RWPE2 (cell line): ENCODE measurements around the gene CSAD.
"Not testable (repeated sequence)": the region's sequence is repeated elsewhere in the genome, so short reads cannot be mapped to it uniquely, and the experiment has no call there.

Experiments used
- ATAC-seq: fragments of 200-7000 bp; cut with Tn5 transposase; 3 replicates; pipeline ENCODE4 v1.9.1; 2021; ENCODE audit warnings: low read depth
- DNase-seq: peaks from one replicate; pipeline ENCODE4 v3.0.0-alpha.2; 2020; ENCODE audit warnings: low spot score
- H3K27ac ChIP-seq: fragments of 450-650 bp; 2 replicates; pipeline ENCODE4 v1.5.1; 2017; ENCODE audit warnings: mild to moderate bottlenecking; ENCODE audit not compliant: poor library complexity, severe bottlenecking
- H3K27me3 ChIP-seq: fragments of 250-450 bp; sonication (Bioruptor Pico); 2 replicates; pipeline ENCODE4 v1.5.1; 2021; ENCODE audit warnings: mild to moderate bottlenecking, moderate library complexity; ENCODE audit not compliant: insufficient read depth, poor library complexity, severe bottlenecking
- H3K36me3 ChIP-seq: fragments of 250-450 bp; sonication (Bioruptor Pico); 2 replicates; pipeline ENCODE4 v1.5.1; 2020; ENCODE audit warnings: low read depth, mild to moderate bottlenecking, moderate library complexity
- H3K4me1 ChIP-seq: fragments of 250-450 bp; sonication (Bioruptor Pico); 2 replicates; pipeline ENCODE4 v1.5.1; 2021; ENCODE audit warnings: mild to moderate bottlenecking, moderate library complexity; ENCODE audit not compliant: insufficient read depth, poor library complexity, severe bottlenecking
- H3K4me3 ChIP-seq: fragments of 250-450 bp; sonication (Bioruptor Pico); 2 replicates; pipeline ENCODE4 v1.5.1; 2021; ENCODE audit warnings: mild to moderate bottlenecking, moderate library complexity; ENCODE audit not compliant: severe bottlenecking
- H3K9me3 ChIP-seq: fragments of 250-450 bp; sonication (Bioruptor Pico); 2 replicates; pipeline ENCODE4 v1.5.1; 2021; ENCODE audit warnings: mild to moderate bottlenecking, moderate library complexity; ENCODE audit not compliant: severe bottlenecking
- CTCF ChIP-seq: fragments of 450-650 bp; IDR thresholded peaks from one replicate; pipeline ENCODE4 v1.5.1; 2017; ENCODE audit warnings: mild to moderate bottlenecking, moderate library complexity; ENCODE audit not compliant: poor library complexity, severe bottlenecking

The CSAD gene

GRCh38 chr12:53113951-53114350 lies 66.8 kb downstream of the CSAD start:
- Histone ChIP-seq H3K27me3 (no peaks in the 10 kb centered on the region), H3K4me3 (no peak overlapping the region), H3K4me1 (no peaks in the 10 kb centered on the region), H3K36me3 (no peaks in the 10 kb centered on the region), H3K9me3 (no peaks in the 10 kb centered on the region), H3K27ac (no peak overlapping the region)
- DNase-seq (no peak), ATAC-seq (no peak)
- TF ChIP-seq CTCF, result no peak

GRCh38 chr12:53113136-53113705 lies 67.5 kb downstream of the CSAD start:
- no peak overlapping the region for H3K27ac ChIP-seq
- DNase-seq (no peak), ATAC-seq (no peak)
- no peak for TF ChIP-seq CTCF
- H3K4me1 ChIP-seq, result no peaks in the 10 kb centered on the region
- H3K9me3 ChIP-seq, result no peaks in the 10 kb centered on the region
- H3K27me3 ChIP-seq, result no peaks in the 10 kb centered on the region
- no peaks in the 10 kb centered on the region for H3K36me3 ChIP-seq
- H3K4me3 ChIP-seq, result no peak overlapping the region

- not testable (repeated sequence) for H3K4me3 ChIP-seq, H3K27me3 ChIP-seq, H3K27ac ChIP-seq, ATAC-seq, DNase-seq, H3K4me1 ChIP-seq, H3K9me3 ChIP-seq, H3K36me3 ChIP-seq
Observed at GRCh38 chr12:53112431-53112830, 68.3 kb downstream of the CSAD start.
